T-helper 17 cell (primary cell): ENCODE results near the gene PHYKPL. TPM values are rescaled to one million over a fixed set of nuclear protein-coding genes. Genes with fewer than 3 reads are reported as not detected.

ENCODE experiments used
- ATAC-seq: fragments of 150-1000 bp; cut with Tn5 transposase; 2 replicates; pipeline ENCODE4 v1.10.0; 2021; ENCODE audit warnings: mild to moderate bottlenecking, moderate library complexity
- DNase-seq, 3 donors: peaks; one replicate each; pipeline versions ENCODE4 v3.0.0 to v3.0.0-alpha.2; 2020 to 2021
- H3K9me3 ChIP-seq: one replicate; pipeline ENCODE4 v1.7.0; 2013; ENCODE audit warnings: low read length, mild to moderate bottlenecking; ENCODE audit not compliant: control insufficient read depth, poor library complexity, severe bottlenecking
- H3K27ac Mint-ChIP-seq: one replicate; pipeline ENCODE4 v1.8.0; 2022; ENCODE audit warnings: mild to moderate bottlenecking, moderate library complexity, mixed read lengths
- H3K27me3 Mint-ChIP-seq: one replicate; pipeline ENCODE4 v1.8.0; 2022; ENCODE audit warnings: mixed read lengths
- H3K36me3 Mint-ChIP-seq: one replicate; pipeline ENCODE4 v1.8.0; 2022; ENCODE audit warnings: low read depth, mixed read lengths
- H3K4me1 Mint-ChIP-seq: one replicate; pipeline ENCODE4 v1.8.0; 2022; ENCODE audit warnings: mild to moderate bottlenecking, mixed read lengths
- H3K4me3 Mint-ChIP-seq: one replicate; pipeline ENCODE4 v1.8.0; 2022; ENCODE audit warnings: mild to moderate bottlenecking, moderate library complexity, mixed read lengths
- total RNA-seq, 4 donors: library from RNA in 2 of 4; stranded (reverse) in 2 of 4; gene quantifications; one replicate each; pipeline ENCODE4 v1.2.3 and lab custom pipeline; 2022 to 2026

Gene PHYKPL
- total RNA-seq, 2 donors from 2014 or later: 86.9 to 107 TPM

- Mint-ChIP-seq H3K4me3 (no peak overlapping the region), H3K36me3 (peaks cover 3% of the 10 kb centered on the region), H3K27me3 (peaks cover 22% of the 10 kb centered on the region), H3K4me1 (peaks cover 6% of the 10 kb centered on the region), H3K27ac (no peak overlapping the region)
- no peak for DNase-seq
- no peaks in the 10 kb centered on the region for H3K9me3 ChIP-seq
- no peak for ATAC-seq
These were observed 40.4 kb upstream of the PHYKPL start for GRCh38 chr5:178273041-178273440.

GRCh38 chr5:178272591-178272990 lies 40.0 kb upstream of the PHYKPL start:
- no peak overlapping the region for H3K4me3 Mint-ChIP-seq
- H3K27me3 Mint-ChIP-seq: peaks cover 18% of the 10 kb centered on the region
- no peak for ATAC-seq
- peaks cover 4% of the 10 kb centered on the region for H3K4me1 Mint-ChIP-seq
- peaks cover 3% of the 10 kb centered on the region for H3K36me3 Mint-ChIP-seq
- H3K27ac Mint-ChIP-seq: no peak overlapping the region
- H3K9me3 ChIP-seq: no peaks in the 10 kb centered on the region
- no peak for DNase-seq

- DNase-seq (no peak), ATAC-seq (no peak)
- H3K9me3 ChIP-seq: no peaks in the 10 kb centered on the region
- peaks cover 3% of the 10 kb centered on the region for H3K36me3 Mint-ChIP-seq
- H3K4me3 Mint-ChIP-seq: no peak overlapping the region
- no peak overlapping the region for H3K27ac Mint-ChIP-seq
- peaks cover 15% of the 10 kb centered on the region for H3K27me3 Mint-ChIP-seq
- H3K4me1 Mint-ChIP-seq: peaks cover 3% of the 10 kb centered on the region
These were observed 39.3 kb upstream of the PHYKPL start for GRCh38 chr5:178271726-178272479.

- DNase-seq: no peak
These were observed 38.6 kb upstream of the PHYKPL start for GRCh38 chr5:178271231-178271630.

GRCh38 chr5:178269499-178269898 lies 36.9 kb upstream of the PHYKPL start:
- no peaks in the 10 kb centered on the region for H3K9me3 ChIP-seq
- Mint-ChIP-seq H3K36me3 (peaks cover 3% of the 10 kb centered on the region), H3K4me1 (peaks cover 3% of the 10 kb centered on the region), H3K27me3 (peaks cover 6% of the 10 kb centered on the region), H3K27ac (no peak overlapping the region), H3K4me3 (no peak overlapping the region)
- DNase-seq (no peak), ATAC-seq (no peak)

More at GRCh38 chr5:178271231-178271630, 38.6 kb upstream of the PHYKPL start:
- no peak for ATAC-seq
- Mint-ChIP-seq H3K4me3 (no peak overlapping the region), H3K4me1 (peaks cover 3% of the 10 kb centered on the region), H3K36me3 (peaks cover 3% of the 10 kb centered on the region), H3K27ac (no peak overlapping the region), H3K27me3 (peaks cover 14% of the 10 kb centered on the region)
- H3K9me3 ChIP-seq: no peaks in the 10 kb centered on the region

- Mint-ChIP-seq H3K4me3 (no peak overlapping the region), H3K27me3 (peaks cover 6% of the 10 kb centered on the region), H3K27ac (no peak overlapping the region), H3K36me3 (peaks cover 3% of the 10 kb centered on the region), H3K4me1 (peaks cover 3% of the 10 kb centered on the region)
- DNase-seq: no peak
- H3K9me3 ChIP-seq: no peaks in the 10 kb centered on the region
- ATAC-seq: no peak
These were observed 35.3 kb upstream of the PHYKPL start for GRCh38 chr5:178267876-178268275.

GRCh38 chr5:178267245-178267644 lies 34.6 kb upstream of the PHYKPL start:
- Mint-ChIP-seq H3K27ac (no peak overlapping the region), H3K36me3 (peaks cover 3% of the 10 kb centered on the region), H3K4me1 (peaks cover 3% of the 10 kb centered on the region), H3K27me3 (peaks cover 6% of the 10 kb centered on the region), H3K4me3 (no peak overlapping the region)
- DNase-seq (no peak), ATAC-seq (no peak)
- H3K9me3 ChIP-seq: no peaks in the 10 kb centered on the region

- Mint-ChIP-seq H3K4me3 (no peak overlapping the region), H3K27ac (no peak overlapping the region)
These were observed 34.0 kb upstream of the PHYKPL start for GRCh38 chr5:178266581-178266980.

GRCh38 chr5:178265746-178266145 lies 33.1 kb upstream of the PHYKPL start:
- no peaks in the 10 kb centered on the region for H3K36me3 Mint-ChIP-seq
- H3K27ac Mint-ChIP-seq: no peak overlapping the region
- no peaks in the 10 kb centered on the region for H3K9me3 ChIP-seq
- DNase-seq (no peak), ATAC-seq (no peak)
- H3K4me1 Mint-ChIP-seq: no peaks in the 10 kb centered on the region
- H3K27me3 Mint-ChIP-seq: no peaks in the 10 kb centered on the region
- no peak overlapping the region for H3K4me3 Mint-ChIP-seq

More at GRCh38 chr5:178266581-178266980, 34.0 kb upstream of the PHYKPL start:
- ATAC-seq (no peak), DNase-seq (no peak)
- H3K9me3 ChIP-seq: no peaks in the 10 kb centered on the region
- Mint-ChIP-seq H3K4me1 (peaks cover 3% of the 10 kb centered on the region), H3K36me3 (peaks cover 3% of the 10 kb centered on the region), H3K27me3 (peaks cover 6% of the 10 kb centered on the region)

GRCh38 chr5:178264044-178264443 lies 31.4 kb upstream of the PHYKPL start:
- Mint-ChIP-seq H3K4me3 (no peak overlapping the region), H3K36me3 (no peaks in the 10 kb centered on the region), H3K27ac (no peak overlapping the region), H3K27me3 (no peaks in the 10 kb centered on the region), H3K4me1 (no peaks in the 10 kb centered on the region)
- ATAC-seq (no peak), DNase-seq (no peak)
- H3K9me3 ChIP-seq: no peaks in the 10 kb centered on the region

- no peak overlapping the region for H3K4me3 Mint-ChIP-seq
- H3K36me3 Mint-ChIP-seq: no peaks in the 10 kb centered on the region
- H3K4me1 Mint-ChIP-seq: peaks cover 2% of the 10 kb centered on the region
- DNase-seq: no peak
- H3K9me3 ChIP-seq: no peaks in the 10 kb centered on the region
- H3K27ac Mint-ChIP-seq: no peak overlapping the region
- no peaks in the 10 kb centered on the region for H3K27me3 Mint-ChIP-seq
- ATAC-seq: no peak
These were observed 29.3 kb upstream of the PHYKPL start for GRCh38 chr5:178261666-178262600.

GRCh38 chr5:178259623-178260536 lies 27.3 kb upstream of the PHYKPL start:
- no peak for ATAC-seq
- peaks cover 2% of the 10 kb centered on the region for H3K4me1 Mint-ChIP-seq
- H3K4me3 Mint-ChIP-seq: no peak overlapping the region
- H3K9me3 ChIP-seq: no peaks in the 10 kb centered on the region
- H3K36me3 Mint-ChIP-seq: no peaks in the 10 kb centered on the region
- no peaks in the 10 kb centered on the region for H3K27me3 Mint-ChIP-seq
- H3K27ac Mint-ChIP-seq: peak overlapping the region; percentile 19
- DNase-seq: no peak

GRCh38 chr5:178257650-178258049 lies 25.0 kb upstream of the PHYKPL start:
- no peaks in the 10 kb centered on the region for H3K36me3 Mint-ChIP-seq
- H3K27ac Mint-ChIP-seq: no peak overlapping the region
- peaks cover 5% of the 10 kb centered on the region for H3K4me1 Mint-ChIP-seq
- H3K9me3 ChIP-seq: no peaks in the 10 kb centered on the region
- DNase-seq (no peak), ATAC-seq (no peak)
- no peak overlapping the region for H3K4me3 Mint-ChIP-seq
- H3K27me3 Mint-ChIP-seq: no peaks in the 10 kb centered on the region
